K562 treated with DMSO at 1 percent for 48 hours (cell line): Measurements from ENCODE around the gene OAS3. TPM values are rescaled to one million over a fixed set of nuclear protein-coding genes. Genes with fewer than 3 reads are reported as not detected.

Experiments used
- total RNA-seq: library from RNA; unstranded; fragments of 300-600 nt; gene quantifications from 2 replicates; pipeline ENCODE4 v1.2.3, GENCODE V29; 2022; ENCODE audit warnings: low replicate concordance; ENCODE audit errors: extremely low read depth

OAS3 gene, protein sequence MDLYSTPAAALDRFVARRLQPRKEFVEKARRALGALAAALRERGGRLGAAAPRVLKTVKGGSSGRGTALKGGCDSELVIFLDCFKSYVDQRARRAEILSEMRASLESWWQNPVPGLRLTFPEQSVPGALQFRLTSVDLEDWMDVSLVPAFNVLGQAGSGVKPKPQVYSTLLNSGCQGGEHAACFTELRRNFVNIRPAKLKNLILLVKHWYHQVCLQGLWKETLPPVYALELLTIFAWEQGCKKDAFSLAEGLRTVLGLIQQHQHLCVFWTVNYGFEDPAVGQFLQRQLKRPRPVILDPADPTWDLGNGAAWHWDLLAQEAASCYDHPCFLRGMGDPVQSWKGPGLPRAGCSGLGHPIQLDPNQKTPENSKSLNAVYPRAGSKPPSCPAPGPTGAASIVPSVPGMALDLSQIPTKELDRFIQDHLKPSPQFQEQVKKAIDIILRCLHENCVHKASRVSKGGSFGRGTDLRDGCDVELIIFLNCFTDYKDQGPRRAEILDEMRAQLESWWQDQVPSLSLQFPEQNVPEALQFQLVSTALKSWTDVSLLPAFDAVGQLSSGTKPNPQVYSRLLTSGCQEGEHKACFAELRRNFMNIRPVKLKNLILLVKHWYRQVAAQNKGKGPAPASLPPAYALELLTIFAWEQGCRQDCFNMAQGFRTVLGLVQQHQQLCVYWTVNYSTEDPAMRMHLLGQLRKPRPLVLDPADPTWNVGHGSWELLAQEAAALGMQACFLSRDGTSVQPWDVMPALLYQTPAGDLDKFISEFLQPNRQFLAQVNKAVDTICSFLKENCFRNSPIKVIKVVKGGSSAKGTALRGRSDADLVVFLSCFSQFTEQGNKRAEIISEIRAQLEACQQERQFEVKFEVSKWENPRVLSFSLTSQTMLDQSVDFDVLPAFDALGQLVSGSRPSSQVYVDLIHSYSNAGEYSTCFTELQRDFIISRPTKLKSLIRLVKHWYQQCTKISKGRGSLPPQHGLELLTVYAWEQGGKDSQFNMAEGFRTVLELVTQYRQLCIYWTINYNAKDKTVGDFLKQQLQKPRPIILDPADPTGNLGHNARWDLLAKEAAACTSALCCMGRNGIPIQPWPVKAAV
- not detected in 2 replicates for total RNA-seq

DNA sequence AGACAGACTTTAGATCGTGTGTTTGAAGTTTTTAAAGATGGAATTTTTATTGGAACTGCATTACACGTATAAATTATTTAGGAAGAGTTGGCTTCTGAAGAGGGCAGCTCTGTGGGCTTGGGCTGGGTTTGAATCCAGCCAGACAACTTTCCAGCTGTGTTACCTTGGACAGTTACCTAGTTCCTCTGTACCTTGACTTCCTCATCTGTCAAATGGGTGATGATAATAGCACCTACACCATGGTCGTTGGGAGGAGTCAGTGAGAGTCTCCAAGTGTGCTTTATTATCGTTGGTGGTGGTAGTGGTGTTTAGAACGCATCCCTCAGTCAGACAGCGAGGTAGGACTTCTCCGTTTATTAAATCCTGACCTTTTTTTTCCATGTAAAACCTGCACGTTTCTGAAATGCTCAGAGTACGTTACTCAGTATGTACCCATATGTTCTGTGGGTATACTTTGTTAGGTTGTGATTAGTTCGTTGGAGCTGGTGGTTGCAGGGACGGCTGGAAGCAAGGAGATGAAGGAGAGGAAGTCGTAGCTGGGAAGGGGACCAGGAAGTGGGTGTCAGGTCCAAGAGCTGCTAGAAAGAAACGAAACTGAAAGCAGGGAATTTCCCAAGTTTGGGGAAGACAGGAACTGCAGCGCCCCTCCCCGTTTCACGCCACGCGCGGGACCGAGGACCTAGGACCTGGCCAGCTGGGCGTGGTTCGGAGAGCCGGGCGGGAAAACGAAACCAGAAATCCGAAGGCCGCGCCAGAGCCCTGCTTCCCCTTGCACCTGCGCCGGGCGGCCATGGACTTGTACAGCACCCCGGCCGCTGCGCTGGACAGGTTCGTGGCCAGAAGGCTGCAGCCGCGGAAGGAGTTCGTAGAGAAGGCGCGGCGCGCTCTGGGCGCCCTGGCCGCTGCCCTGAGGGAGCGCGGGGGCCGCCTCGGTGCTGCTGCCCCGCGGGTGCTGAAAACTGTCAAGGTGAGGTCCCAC, at the start of gene OAS3:
TSS of gene OAS3 (plus strand) at position 734 of the 979 bp plus-strand sequence. CDS start at position 791, 57 bp downstream.

DNA sequence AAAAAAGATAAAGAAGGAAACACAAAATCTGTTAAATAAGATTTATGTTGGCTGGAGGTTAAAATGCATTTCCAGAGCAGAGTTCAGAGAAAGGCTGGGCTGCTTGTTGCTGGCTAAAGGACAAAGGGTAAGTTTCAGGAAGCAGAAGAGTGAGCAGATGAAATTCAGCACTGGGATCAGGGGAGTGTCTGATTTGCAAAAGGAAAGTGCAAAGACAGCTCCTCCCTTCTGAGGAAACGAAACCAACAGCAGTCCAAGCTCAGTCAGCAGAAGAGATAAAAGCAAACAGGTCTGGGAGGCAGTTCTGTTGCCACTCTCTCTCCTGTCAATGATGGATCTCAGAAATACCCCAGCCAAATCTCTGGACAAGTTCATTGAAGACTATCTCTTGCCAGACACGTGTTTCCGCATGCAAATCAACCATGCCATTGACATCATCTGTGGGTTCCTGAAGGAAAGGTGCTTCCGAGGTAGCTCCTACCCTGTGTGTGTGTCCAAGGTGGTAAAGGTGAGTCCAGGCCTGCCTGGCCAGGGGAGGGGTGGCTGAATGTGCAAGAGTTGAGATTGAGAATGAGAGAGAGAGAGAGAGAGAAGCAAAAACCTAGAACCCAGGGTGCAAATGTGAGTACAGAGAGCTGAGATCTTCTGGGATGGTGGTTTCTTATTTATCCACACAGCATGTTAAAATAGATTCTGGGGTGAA, 31.4 kb upstream of the OAS3 start, which contains the start of gene OAS1:
TSS of gene OAS1 (plus strand) at position 251 of the 703 bp plus-strand sequence. CDS start at position 329, 78 bp downstream.

DNA sequence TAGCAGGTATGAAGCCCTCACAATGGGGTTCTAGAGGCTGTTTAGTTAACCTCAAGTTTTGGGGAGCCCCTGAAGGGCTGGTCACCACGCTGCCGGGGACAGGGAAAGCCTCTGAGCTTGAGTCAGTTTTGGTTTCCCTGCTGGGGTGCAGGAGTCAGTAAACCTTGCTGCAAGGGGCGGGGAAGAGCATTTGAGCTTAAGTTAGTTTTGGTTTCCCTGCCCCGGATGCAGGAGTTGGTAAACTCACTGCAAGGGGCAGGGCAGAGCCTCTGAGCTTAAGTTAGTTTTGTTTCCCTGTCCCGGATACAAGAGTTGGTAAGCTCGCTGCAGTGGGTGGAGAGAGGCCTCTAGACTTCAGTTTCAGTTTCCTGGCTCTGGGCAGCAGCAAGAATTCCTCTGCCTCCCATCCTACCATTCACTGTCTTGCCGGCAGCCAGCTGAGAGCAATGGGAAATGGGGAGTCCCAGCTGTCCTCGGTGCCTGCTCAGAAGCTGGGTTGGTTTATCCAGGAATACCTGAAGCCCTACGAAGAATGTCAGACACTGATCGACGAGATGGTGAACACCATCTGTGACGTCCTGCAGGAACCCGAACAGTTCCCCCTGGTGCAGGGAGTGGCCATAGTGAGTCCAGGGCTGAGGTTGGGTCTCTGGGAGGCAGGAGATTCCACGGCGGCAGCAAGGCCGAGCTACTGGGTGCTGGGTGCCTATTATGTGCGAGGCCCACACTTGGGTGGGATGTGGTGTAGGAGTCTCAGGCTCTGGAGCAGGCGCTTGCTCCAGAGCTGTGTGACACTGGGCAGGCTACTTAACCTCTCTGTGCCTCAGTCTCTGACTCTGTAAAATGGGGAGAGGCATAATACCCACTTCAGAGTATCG, 40.1 kb downstream of the OAS3 start, which contains the start of gene OAS2:
TSS of gene OAS2 (plus strand) at position 357 of the 878 bp plus-strand sequence. CDS start at position 447, 90 bp downstream.

Other genes with a start within 250 kb of the OAS3 start
- gene RPH3A, start 146.7 kb upstream of the OAS3 start, total RNA-seq, result not detected in 2 replicates
- not detected in 2 replicates for gene OAS1, start 31.5 kb upstream of the OAS3 start, total RNA-seq
- not detected in 2 replicates for gene OAS2, start 40.0 kb downstream of the OAS3 start, total RNA-seq
- gene DTX1, start 118.3 kb downstream of the OAS3 start, total RNA-seq, result not detected in 2 replicates
- gene RASAL1, start 197.3 kb downstream of the OAS3 start, total RNA-seq, result not detected in 2 replicates
- gene CFAP73, start 211.2 kb downstream of the OAS3 start, total RNA-seq, result not detected in 2 replicates
- gene DDX54, start 247.0 kb downstream of the OAS3 start, total RNA-seq, result not detected in 2 replicates
- gene RITA1, start 247.2 kb downstream of the OAS3 start, total RNA-seq, result not detected in 2 replicates